OCI-LY7 (cell line): ENCODE measurements around the gene NWD2.

Experiments used
- CTCF ChIP-seq: fragments of 200-600 bp; sonication (generic); conservative IDR thresholded peaks from 2 replicates; pipeline ENCODE4 v1.5.1; 2014; ENCODE audit warnings: mild to moderate bottlenecking, antibody characterized with exemption, low read length, moderate library complexity, mixed read lengths
- EZH2phosphoT487 ChIP-seq: fragments of 200-600 bp; sonication (generic); IDR thresholded peaks from 2 replicates; pipeline ENCODE4 v1.6.1; 2018; ENCODE audit warnings: low read depth, borderline replicate concordance, mild to moderate bottlenecking, mixed run types, antibody characterized with exemption, low read length, moderate library complexity, mixed read lengths

GRCh38 chr4:37224854-37225253 lies 19.7 kb upstream of the NWD2 start:
- TF ChIP-seq CTCF (no peak), EZH2phosphoT487 (no peak)
